ENCODE results near the gene WDR46. TPM values are rescaled to one million over a fixed set of nuclear protein-coding genes. Genes with fewer than 3 reads are reported as not detected.

The WDR46 gene
- polyA plus RNA-seq, 3 donors = 33.3 to 41.0 (median 37.3) TPM

DNA sequence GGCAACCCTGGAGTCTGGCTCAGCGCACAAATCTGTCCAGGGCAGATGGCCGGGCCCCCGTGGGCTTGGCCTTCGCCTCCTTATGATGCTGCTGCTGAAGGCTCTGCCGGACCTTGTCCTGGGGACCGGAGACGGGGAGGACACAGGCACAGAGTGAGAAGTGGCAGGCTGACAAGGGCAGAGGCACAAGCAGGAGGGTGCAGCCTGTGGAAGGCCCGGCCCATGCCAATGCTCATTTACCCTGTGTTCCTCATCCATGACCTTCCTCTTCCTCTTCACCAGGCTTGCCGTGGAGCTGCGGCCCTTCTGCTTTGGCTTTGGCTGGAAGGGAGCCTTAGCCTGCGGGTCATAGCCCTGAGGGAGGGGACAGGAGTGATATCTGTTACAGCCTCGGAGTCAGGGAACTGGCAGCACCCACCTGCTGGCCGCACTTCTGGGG lies 9.8 kb downstream of the WDR46 start:
- H3K9me3 ChIP-seq (replicated peaks in 1 of 2; ENCODE audit: control insufficient read depth in 1 of 2, insufficient read depth in 1 of 2, low read length in 2 of 2) = no peaks in the 10 kb centered on the region
- H3K27ac Mint-ChIP-seq = peak overlapping the region in 5 of 7 donors; percentile 26 to 83 (median 36)
- H3K36me3 Mint-ChIP-seq = peaks cover 39 to 74% of the 10 kb centered on the region in 2 donors
- H3K36me3 ChIP-seq (replicated peaks in 1 of 2; ENCODE audit: control insufficient read depth in 1 of 2, insufficient read depth in 2 of 2, low read length in 2 of 2) = peaks cover 43 to 80% of the 10 kb centered on the region in 2 donors
- DNase-seq = peak in 1 of 3 donors; percentile 16
- H4K20me1 ChIP-seq (ENCODE audit: insufficient read depth, low read length) = peaks cover 54% of the 10 kb centered on the region
- no peaks in the 10 kb centered on the region for H3K27me3 ChIP-seq (ENCODE audit: control insufficient read depth in 2 of 2, insufficient read depth in 2 of 2, low read length in 2 of 2)
- peaks cover 52% of the 10 kb centered on the region for H3K4me1 Mint-ChIP-seq
- peak overlapping the region; percentile 48 to 78 for H3K27ac ChIP-seq (ENCODE audit: low read depth in 1 of 2, low read length in 2 of 2)
- WGBS (ENCODE audit: insufficient coverage) = 94% methylated on average over 8 of the region's 13 CpGs
- peaks cover 47 to 56% of the 10 kb centered on the region in 2 donors for H3K4me1 ChIP-seq (ENCODE audit: control insufficient read depth in 1 of 2, insufficient read depth in 2 of 2, low read length in 2 of 2)
- no peaks in the 10 kb centered on the region for H3K27me3 Mint-ChIP-seq (ENCODE audit: low read depth in 3 of 3)
- no peaks in the 10 kb centered on the region for H3K9me3 Mint-ChIP-seq
- peak overlapping the region; percentile 25 for H3K9ac ChIP-seq (ENCODE audit: insufficient read depth, low read length, poor library complexity, severe bottlenecking)
- no peak overlapping the region for H3K4me3 ChIP-seq (replicated peaks in 1 of 3; ENCODE audit: low read depth in 2 of 3, low read length in 3 of 3)
- no peak overlapping the region for H2AFZ ChIP-seq (ENCODE audit: insufficient read depth, low read depth, low read length, poor library complexity, severe bottlenecking)
- peaks cover 61% of the 10 kb centered on the region for H3K79me2 ChIP-seq (ENCODE audit: insufficient read depth, low read length)
- peak overlapping the region; percentile 99 for H3K4me2 ChIP-seq (replicated peaks; ENCODE audit: extremely low read depth, low read length, poor library complexity, severe bottlenecking)
- peak overlapping the region in 1 of 2 donors; percentile 11 for H3K4me3 Mint-ChIP-seq
- intact Hi-C loops (cut with micrococcal nuclease) = no loop called here
- TF ChIP-seq, protein P1, sequence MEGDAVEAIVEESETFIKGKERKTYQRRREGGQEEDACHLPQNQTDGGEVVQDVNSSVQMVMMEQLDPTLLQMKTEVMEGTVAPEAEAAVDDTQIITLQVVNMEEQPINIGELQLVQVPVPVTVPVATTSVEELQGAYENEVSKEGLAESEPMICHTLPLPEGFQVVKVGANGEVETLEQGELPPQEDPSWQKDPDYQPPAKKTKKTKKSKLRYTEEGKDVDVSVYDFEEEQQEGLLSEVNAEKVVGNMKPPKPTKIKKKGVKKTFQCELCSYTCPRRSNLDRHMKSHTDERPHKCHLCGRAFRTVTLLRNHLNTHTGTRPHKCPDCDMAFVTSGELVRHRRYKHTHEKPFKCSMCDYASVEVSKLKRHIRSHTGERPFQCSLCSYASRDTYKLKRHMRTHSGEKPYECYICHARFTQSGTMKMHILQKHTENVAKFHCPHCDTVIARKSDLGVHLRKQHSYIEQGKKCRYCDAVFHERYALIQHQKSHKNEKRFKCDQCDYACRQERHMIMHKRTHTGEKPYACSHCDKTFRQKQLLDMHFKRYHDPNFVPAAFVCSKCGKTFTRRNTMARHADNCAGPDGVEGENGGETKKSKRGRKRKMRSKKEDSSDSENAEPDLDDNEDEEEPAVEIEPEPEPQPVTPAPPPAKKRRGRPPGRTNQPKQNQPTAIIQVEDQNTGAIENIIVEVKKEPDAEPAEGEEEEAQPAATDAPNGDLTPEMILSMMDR (IDR thresholded peaks at IDR 0.05) = no peak

- H3K9me3 ChIP-seq (replicated peaks in 1 of 2; ENCODE audit: control insufficient read depth in 1 of 2, insufficient read depth in 1 of 2, low read length in 2 of 2) = no peaks in the 10 kb centered on the region
- peak overlapping the region; percentile 48 to 78 for H3K27ac ChIP-seq (ENCODE audit: low read depth in 1 of 2, low read length in 2 of 2)
- Mint-ChIP-seq H3K9me3 (no peaks in the 10 kb centered on the region), H3K27ac (peak overlapping the region in 5 of 7 donors; percentile 26 to 83 (median 52)), H3K4me1 (peaks cover 57% of the 10 kb centered on the region), H3K27me3 (ENCODE audit: low read depth in 3 of 3) (no peaks in the 10 kb centered on the region), H3K4me3 (no peak overlapping the region), H3K36me3 (peaks cover 39 to 73% of the 10 kb centered on the region in 2 donors)
- H3K4me3 ChIP-seq (replicated peaks in 1 of 3; ENCODE audit: low read depth in 2 of 3, low read length in 3 of 3) = peak overlapping the region in 1 of 3 experiments; percentile 90
- H4K20me1 ChIP-seq (ENCODE audit: insufficient read depth, low read length) = peaks cover 58% of the 10 kb centered on the region
- peak overlapping the region; percentile 99 for H3K4me2 ChIP-seq (replicated peaks; ENCODE audit: extremely low read depth, low read length, poor library complexity, severe bottlenecking)
- WGBS (ENCODE audit: insufficient coverage) = no CpG with 5 or more reads among the region's 3 CpGs
- no peak overlapping the region for H2AFZ ChIP-seq (ENCODE audit: insufficient read depth, low read depth, low read length, poor library complexity, severe bottlenecking)
- H3K27me3 ChIP-seq (ENCODE audit: control insufficient read depth in 2 of 2, insufficient read depth in 2 of 2, low read length in 2 of 2) = no peaks in the 10 kb centered on the region
- peaks cover 47 to 80% of the 10 kb centered on the region in 2 donors for H3K36me3 ChIP-seq (replicated peaks in 1 of 2; ENCODE audit: control insufficient read depth in 1 of 2, insufficient read depth in 2 of 2, low read length in 2 of 2)
- peaks cover 66% of the 10 kb centered on the region for H3K79me2 ChIP-seq (ENCODE audit: insufficient read depth, low read length)
- intact Hi-C loops (cut with micrococcal nuclease) = no loop called here
- peak in 1 of 3 donors; percentile 3 for DNase-seq
- H3K4me1 ChIP-seq (ENCODE audit: control insufficient read depth in 1 of 2, insufficient read depth in 2 of 2, low read length in 2 of 2) = peaks cover 52 to 60% of the 10 kb centered on the region in 2 donors
- TF ChIP-seq, protein P1 (IDR thresholded peaks at IDR 0.05) = no peak
- peak overlapping the region; percentile 25 for H3K9ac ChIP-seq (ENCODE audit: insufficient read depth, low read length, poor library complexity, severe bottlenecking)
Measured at GRCh38 chr6:33278810-33279209, 10.2 kb downstream of the WDR46 start.
